OCI-M1 (cell line): ENCODE data around the gene PLA2G2D.

Source experiments
- DNase-seq: peaks from one replicate; lab custom pipeline; 2025; lab: John Stamatoyannopoulos, UW

The PLA2G2D gene

GRCh38 chr1:20086800-20087199, 32.5 kb downstream of the PLA2G2D start:
- no peak for DNase-seq

GRCh38 chr1:20083178-20083944, 36.0 kb downstream of the PLA2G2D start:
- no peak for DNase-seq

- no peak for DNase-seq
Observed at GRCh38 chr1:20082772-20083171, 36.6 kb downstream of the PLA2G2D start.

GRCh38 chr1:20081353-20081810, 38.0 kb downstream of the PLA2G2D start:
- DNase-seq = no peak

GRCh38 chr1:20080441-20081352, 38.6 kb downstream of the PLA2G2D start:
- DNase-seq = peak; percentile 4

GRCh38 chr1:20079661-20080305, 39.6 kb downstream of the PLA2G2D start:
- no peak for DNase-seq

GRCh38 chr1:20078711-20079110, 40.6 kb downstream of the PLA2G2D start:
- DNase-seq = no peak

- DNase-seq = no peak
Observed at GRCh38 chr1:20078171-20078651, 41.1 kb downstream of the PLA2G2D start.

GRCh38 chr1:20076710-20077461, 42.5 kb downstream of the PLA2G2D start:
- DNase-seq = no peak

GRCh38 chr1:20076223-20076622, 43.1 kb downstream of the PLA2G2D start:
- no peak for DNase-seq

GRCh38 chr1:20075345-20075744, 44.0 kb downstream of the PLA2G2D start:
- no peak for DNase-seq

GRCh38 chr1:20074725-20075171, 44.6 kb downstream of the PLA2G2D start:
- no peak for DNase-seq

- no peak for DNase-seq
Observed at GRCh38 chr1:20074055-20074724, 45.1 kb downstream of the PLA2G2D start.

- no peak for DNase-seq
Observed at GRCh38 chr1:20073256-20073655, 46.1 kb downstream of the PLA2G2D start.

GRCh38 chr1:20072771-20073170, 46.6 kb downstream of the PLA2G2D start:
- DNase-seq = no peak

GRCh38 chr1:20071416-20071815, 47.9 kb downstream of the PLA2G2D start:
- DNase-seq = no peak

GRCh38 chr1:20070357-20070756, 49.0 kb downstream of the PLA2G2D start:
- no peak for DNase-seq

- DNase-seq = no peak
Observed at GRCh38 chr1:20069874-20070273, 49.5 kb downstream of the PLA2G2D start, which contains the start of gene PLA2G5. PLA2G5 (plus strand) TSS chr1:20070194; CDS start chr1:20084831, 14,637 bp downstream.

- no peak for DNase-seq
Observed at GRCh38 chr1:20068722-20069121, 50.6 kb downstream of the PLA2G2D start.

- DNase-seq = no peak
Observed at GRCh38 chr1:20063861-20064292, 55.5 kb downstream of the PLA2G2D start.
